Esophagus muscularis mucosa (tissue), 4 donors: Measurements from ENCODE around the gene ZNF76. TPM values are rescaled to one million over a fixed set of nuclear protein-coding genes. Genes with fewer than 3 reads are reported as not detected.

Source experiments
- DNase-seq: peaks from one replicate; pipeline ENCODE4 v3.0.0-alpha.2; 2017; ENCODE audit errors: extremely low spot score
- H3K27ac ChIP-seq, 4 donors: fragments of 200-600 bp; sonication (generic); replicated peaks in 1 of 4; 1 replicate in 3 of 4; 2 replicates in 1 of 4; pipeline ENCODE4 v1.5.1; 2016 to 2019; ENCODE audit warnings: mild to moderate bottlenecking in 1 of 4
- H3K27me3 ChIP-seq, 4 donors: fragments of 200-600 bp; sonication (generic); one replicate each; pipeline versions ENCODE4 v1.5.1 to v1.6.0; 2016 to 2019
- H3K36me3 ChIP-seq, 4 donors: fragments of 200-600 bp; sonication (generic); one replicate each; pipeline ENCODE4 v1.5.1; 2016 to 2019
- H3K4me1 ChIP-seq, 4 donors: fragments of 200-600 bp; sonication (generic); one replicate each; pipeline ENCODE4 v1.5.1; 2016 to 2019
- H3K4me3 ChIP-seq, 4 donors: fragments of 200-600 bp; sonication (generic); 1 replicate in 2 of 4; 2 replicates in 2 of 4; pipeline ENCODE4 v1.5.1; 2016 to 2019; ENCODE audit warnings: mild to moderate bottlenecking in 4 of 4, moderate library complexity in 1 of 4
- H3K9me3 ChIP-seq, 4 donors: fragments of 200-600 bp; sonication (generic); 1 replicate in 3 of 4; 2 replicates in 1 of 4; pipeline ENCODE4 v1.5.1; 2016 to 2019
- EP300 ChIP-seq: sonication (generic); formaldehyde crosslinking; IDR thresholded peaks from one replicate; pipeline ENCODE4 v1.6.1; 2017; ENCODE audit warnings: antibody characterized with exemption
- POLR2A ChIP-seq: fragments of 450-650 bp; IDR thresholded peaks from one replicate; pipeline ENCODE4 v1.6.1; 2017; ENCODE audit warnings: antibody characterized with exemption, moderate library complexity, mild to moderate bottlenecking, low read depth
- POLR2AphosphoS5 ChIP-seq, 2 donors: sonication (generic); formaldehyde crosslinking; IDR thresholded peaks; one replicate each; pipeline ENCODE4 v1.6.1; 2017; ENCODE audit warnings: antibody characterized with exemption in 2 of 2
- WGBS: methylation state at CpG from one replicate; pipeline ENCODE4 v1.1.5; 2018; 5-methylcytosine and 5-hydroxymethylcytosine counted together
- intact Hi-C: fragments of 100-400 bp; cut with DNase I; formaldehyde crosslinking; loops from one replicate; pipeline ENCODE4 v1.15.1; 2023
- total RNA-seq, 4 donors: library from RNA; depleted of rRNA; stranded (reverse); fragments of >200 nt; gene quantifications; one replicate each; pipeline versions ENCODE4 v1.1.0 to v1.2.1, GENCODE V29; 2016
- TF ChIP-seq, protein P1 (sequence below), 3 experiments: fragments of 200-600 bp in 2 of 3; fragments of 450-650 bp in 1 of 3; sonication (generic) in 2 of 3; IDR thresholded peaks; one replicate each; pipeline ENCODE4 v1.5.1; 2017 to 2019; ENCODE audit warnings: antibody characterized with exemption in 3 of 3, mild to moderate bottlenecking in 2 of 3, moderate library complexity in 1 of 3

Gene ZNF76
- total RNA-seq, 4 donors from 2014 or later = 33.2 to 47.0 (median 36.2) TPM

- Histone ChIP-seq H3K4me1 (peaks cover 13 to 37% (median 31%) of the 10 kb centered on the region in 4 donors), H3K9me3 (no peaks in the 10 kb centered on the region), H3K4me3 (peak overlapping the region; percentile 79 to 93 (median 83)), H3K27ac (peak overlapping the region; percentile 90 to 92 (median 90)), H3K27me3 (peaks cover 0 to 4% (median 0%) of the 10 kb centered on the region in 4 donors), H3K36me3 (peaks cover 4 to 24% (median 18%) of the 10 kb centered on the region in 4 donors)
- WGBS = 21% methylated on average over 13 of the region's 13 CpGs
- DNase-seq = no peak
- intact Hi-C loops = loop anchor here (2.0 to 5.0 kb wide), 2 partner anchors 72 to 124 kb away; partner anchors contain the start of gene RPL10A
- TF ChIP-seq EP300 (no peak), POLR2A (no peak), POLR2AphosphoS5 (IDR thresholded peaks at IDR 0.05) (peak in 1 of 2 donors; percentile 34)
These were observed 83.7 kb downstream of the ZNF76 start for GRCh38 chr6:35343092-35343834.

DNA sequence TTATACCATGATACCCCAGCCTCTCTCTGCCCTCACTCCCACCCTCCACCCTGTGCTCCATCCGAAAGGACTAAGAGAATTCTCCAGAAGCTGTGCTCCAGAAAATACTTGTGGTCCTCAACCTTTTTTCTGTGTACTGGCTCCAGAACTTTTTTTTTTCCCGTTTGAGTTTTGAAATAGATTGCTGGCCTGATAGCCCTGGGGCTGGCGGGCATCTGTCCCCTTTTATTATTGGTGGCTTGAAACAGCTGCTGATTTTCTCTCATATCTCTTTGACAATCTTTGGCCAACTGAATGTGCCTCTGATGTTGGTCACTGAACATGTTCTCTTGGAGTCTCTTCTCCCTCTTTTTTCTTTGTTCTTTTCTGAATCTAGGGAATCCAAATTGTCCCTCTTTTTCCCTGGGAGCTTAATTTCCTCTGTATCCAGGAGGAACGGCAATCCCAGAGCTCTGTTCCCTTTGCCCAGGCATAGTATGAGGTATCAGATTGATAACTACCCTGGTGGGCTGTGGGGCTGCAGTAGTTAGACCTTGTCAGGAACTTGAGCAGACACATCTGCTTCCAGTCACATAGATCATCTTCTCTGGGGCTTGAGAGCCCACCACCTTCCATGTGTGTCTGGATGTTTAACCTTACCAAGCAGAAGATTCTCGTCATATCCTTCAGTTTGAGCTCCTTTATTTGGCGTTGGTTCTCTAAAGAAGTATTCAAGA, 84.5 kb downstream of the ZNF76 start:
- Histone ChIP-seq H3K4me1 (peaks cover 13 to 37% (median 32%) of the 10 kb centered on the region in 4 donors), H3K9me3 (no peaks in the 10 kb centered on the region), H3K4me3 (peak overlapping the region; percentile 79 to 93 (median 83)), H3K27ac (peak overlapping the region; percentile 90 to 92 (median 90)), H3K27me3 (peaks cover 0 to 4% (median 0%) of the 10 kb centered on the region in 4 donors), H3K36me3 (peaks cover 9 to 31% (median 24%) of the 10 kb centered on the region in 4 donors)
- no peak for DNase-seq
- TF ChIP-seq, protein P1, sequence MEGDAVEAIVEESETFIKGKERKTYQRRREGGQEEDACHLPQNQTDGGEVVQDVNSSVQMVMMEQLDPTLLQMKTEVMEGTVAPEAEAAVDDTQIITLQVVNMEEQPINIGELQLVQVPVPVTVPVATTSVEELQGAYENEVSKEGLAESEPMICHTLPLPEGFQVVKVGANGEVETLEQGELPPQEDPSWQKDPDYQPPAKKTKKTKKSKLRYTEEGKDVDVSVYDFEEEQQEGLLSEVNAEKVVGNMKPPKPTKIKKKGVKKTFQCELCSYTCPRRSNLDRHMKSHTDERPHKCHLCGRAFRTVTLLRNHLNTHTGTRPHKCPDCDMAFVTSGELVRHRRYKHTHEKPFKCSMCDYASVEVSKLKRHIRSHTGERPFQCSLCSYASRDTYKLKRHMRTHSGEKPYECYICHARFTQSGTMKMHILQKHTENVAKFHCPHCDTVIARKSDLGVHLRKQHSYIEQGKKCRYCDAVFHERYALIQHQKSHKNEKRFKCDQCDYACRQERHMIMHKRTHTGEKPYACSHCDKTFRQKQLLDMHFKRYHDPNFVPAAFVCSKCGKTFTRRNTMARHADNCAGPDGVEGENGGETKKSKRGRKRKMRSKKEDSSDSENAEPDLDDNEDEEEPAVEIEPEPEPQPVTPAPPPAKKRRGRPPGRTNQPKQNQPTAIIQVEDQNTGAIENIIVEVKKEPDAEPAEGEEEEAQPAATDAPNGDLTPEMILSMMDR (IDR thresholded peaks at IDR 0.05) = no peak
- no peak for TF ChIP-seq POLR2A
- TF ChIP-seq EP300 = no peak
- intact Hi-C loops = loop anchor here (2.0 to 5.0 kb wide), 2 partner anchors 71 to 123 kb away; partner anchors contain the start of gene RPL10A
- 76% methylated on average over 6 of the region's 6 CpGs for WGBS

Other genes with a start within 250 kb of the ZNF76 start
- 1 to 10 TPM in 1 of 4 donors, under 1 TPM in 2, not detected in 1; 0.75 to 1.1 (median 0.83) TPM for gene TCP11, start 118.4 kb upstream of the ZNF76 start, total RNA-seq
- gene SCUBE3, start 45.8 kb upstream of the ZNF76 start, total RNA-seq = 1 to 10 TPM; 1.5 to 8.8 (median 5.6) TPM
- 1 to 10 TPM; 2.5 to 4.7 (median 3.6) TPM for gene DEF6, start 38.1 kb downstream of the ZNF76 start, total RNA-seq
- gene PPARD, start 82.8 kb downstream of the ZNF76 start, total RNA-seq = 10 to 100 TPM; 10.8 to 22.4 (median 16.0) TPM
- gene FANCE, start 192.6 kb downstream of the ZNF76 start, total RNA-seq = 1 to 10 TPM; 1.7 to 6.3 (median 5.0) TPM
- 1,000 to 10,000 TPM; 1,484 to 1,840 (median 1,566) TPM for gene RPL10A, start 208.7 kb downstream of the ZNF76 start, total RNA-seq
- gene TEAD3, start 237.3 kb downstream of the ZNF76 start, total RNA-seq = 100 to 1,000 TPM in 1 of 4 donors, 10 to 100 TPM in 3; 71.4 to 123 (median 78.5) TPM